Activated T-cell treated with anti-CD3 and anti-CD28 coated beads for 4 hours (primary cell): ENCODE measurements around the gene MAP1B.

ENCODE experiments used
- DNase-seq: peaks from one replicate; pipeline ENCODE4 v3.0.0-alpha.2; 2020

The MAP1B gene

DNA sequence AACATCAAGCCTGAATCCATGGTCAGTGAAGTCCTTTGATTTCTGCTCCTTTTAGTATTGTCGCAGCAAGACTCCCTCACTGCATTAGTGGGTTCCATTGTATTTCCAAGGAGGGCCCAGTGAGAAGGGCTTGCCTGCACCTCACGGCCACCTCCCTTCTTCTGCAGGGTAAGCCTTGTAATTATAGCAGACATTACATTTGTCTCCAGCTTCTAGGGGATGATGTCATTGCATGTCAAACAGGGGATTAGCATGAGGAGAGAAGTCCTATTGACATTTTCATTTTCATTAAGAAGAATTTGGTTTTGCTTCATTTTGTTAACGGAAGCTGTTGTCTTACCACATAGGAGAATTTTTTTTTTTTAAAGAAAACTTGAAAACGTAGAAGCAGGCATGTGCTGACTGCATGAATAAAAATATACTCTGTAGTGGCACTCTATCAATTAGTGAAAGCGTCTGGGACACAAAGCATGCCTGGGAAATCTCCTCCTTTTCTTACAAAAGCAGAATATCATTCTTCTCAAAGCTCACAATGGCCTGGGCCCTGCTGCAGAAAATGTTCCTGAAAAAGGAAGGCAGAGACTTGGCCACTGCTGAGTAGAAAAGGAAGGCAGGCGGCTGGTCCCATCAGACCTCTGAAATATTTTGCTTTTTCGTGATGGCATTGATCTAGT, 27.1 kb downstream of the MAP1B start:
- no peak for DNase-seq

DNA sequence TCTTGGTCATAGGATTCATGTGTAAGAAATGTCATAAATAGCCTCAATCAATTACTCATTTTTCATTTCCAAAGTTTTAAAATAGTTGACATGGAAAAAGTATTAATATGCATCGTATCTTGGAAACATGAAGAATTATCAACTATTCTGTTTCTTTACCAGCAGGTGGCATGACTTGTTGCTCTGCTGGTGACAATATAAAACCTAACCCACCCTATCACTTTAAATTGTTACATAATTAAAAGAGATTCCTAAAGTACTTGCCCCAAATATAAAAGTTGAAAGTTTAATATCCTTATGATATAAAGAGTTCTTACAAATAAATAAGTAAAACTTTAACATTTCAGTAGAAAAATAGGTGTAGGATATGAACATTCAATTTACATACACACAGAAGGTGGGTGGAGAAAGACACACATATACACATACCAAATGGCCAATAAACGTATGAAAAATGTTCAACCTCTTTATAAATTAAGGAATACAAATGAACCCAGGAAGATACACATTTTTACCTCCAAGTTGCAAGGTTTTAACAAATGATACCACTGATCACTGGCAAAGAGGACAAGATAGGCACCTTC, 30.6 kb downstream of the MAP1B start:
- no peak for DNase-seq

DNA sequence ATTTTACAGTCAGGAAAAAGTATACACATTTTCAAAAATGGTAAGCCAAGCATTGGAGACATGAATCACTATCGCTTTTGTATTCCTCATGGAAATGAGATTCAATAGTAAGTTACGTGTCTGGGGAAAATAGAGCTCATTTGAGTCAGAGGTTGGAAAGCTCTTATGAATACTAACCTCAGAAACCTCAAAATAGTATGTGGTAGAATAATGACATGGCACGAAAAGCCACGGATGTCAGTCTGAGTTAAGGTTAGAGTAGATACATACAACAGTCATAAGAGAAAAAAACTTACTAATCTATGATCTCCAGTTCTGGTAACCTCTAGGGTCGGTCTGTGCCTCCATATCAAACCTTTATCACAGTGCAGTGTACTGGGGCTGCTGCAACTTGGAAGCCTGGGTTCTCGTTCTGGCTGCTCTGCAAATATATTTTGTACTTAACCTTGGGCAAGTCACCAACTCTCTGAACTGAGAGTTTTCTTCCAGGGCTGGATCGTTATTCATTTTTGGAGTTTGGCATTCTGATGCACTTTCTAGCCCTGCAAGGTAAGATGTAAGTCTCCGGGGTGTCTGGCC, 31.8 kb downstream of the MAP1B start:
- DNase-seq, result no peak

DNA sequence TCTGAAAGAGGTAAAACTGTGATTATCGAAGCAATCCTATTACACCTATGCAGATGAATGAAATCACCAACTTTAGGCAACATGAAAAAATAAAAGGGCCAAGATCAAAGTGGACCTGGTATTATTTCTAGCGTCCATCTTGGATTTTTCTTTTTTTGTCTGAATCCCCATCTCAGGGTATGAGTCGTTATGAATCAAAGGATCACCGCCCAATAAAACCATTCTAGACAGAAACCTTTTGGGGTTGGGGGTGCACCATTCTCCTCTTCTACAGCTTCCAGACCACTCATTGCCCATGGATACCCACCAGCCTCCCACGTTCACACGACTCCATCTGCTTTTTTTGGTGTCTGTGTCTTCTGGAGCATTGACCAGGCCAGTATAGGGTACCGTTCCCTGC, 33.4 kb downstream of the MAP1B start:
- no peak for DNase-seq

DNA sequence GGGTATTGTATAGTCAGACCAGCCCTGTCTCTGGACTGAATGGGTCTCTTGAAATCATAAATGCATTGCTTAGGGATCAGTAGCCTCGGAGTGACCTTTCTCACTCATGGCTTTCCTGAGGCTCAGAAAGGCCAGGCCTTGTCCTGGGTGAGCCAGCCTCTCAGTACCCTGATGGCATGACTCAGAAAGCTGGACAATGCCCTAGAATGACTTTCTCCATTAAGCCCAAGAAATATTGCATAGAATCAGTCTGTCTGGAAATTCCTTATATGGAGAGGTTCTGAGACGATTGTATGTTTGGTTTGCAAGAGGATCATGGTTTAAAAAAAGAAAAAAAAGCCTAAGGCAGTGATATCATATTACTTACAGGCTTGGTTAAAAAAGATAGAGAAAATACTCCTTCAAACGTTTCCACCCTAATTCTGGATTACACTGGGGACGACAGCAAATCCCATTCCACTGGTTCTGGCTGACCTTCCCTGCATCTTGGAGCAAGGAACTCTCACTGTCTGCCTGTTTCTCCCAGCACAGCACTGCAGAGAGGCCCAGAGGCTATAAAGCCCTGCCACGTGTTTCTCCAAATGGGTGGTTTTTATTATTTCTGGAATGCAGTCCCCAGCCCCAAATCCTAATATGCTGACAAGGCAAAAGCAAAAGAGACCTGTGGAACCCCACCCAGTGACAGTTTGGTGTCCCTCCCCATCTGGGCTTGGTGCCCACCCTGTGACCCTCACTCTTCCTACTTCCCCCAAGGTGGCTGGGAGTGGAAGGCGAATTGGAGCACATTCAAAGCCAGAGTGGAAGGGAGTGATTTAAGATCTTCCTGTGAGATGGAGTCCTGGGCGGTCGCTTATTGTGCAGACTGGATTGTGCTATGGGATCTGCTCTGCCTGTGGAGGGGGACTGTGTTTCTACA, 34.4 kb downstream of the MAP1B start:
- no peak for DNase-seq

- DNase-seq, result no peak
Observed at GRCh38 chr5:72144762-72145161, 37.5 kb downstream of the MAP1B start.

- DNase-seq, result no peak
Observed at GRCh38 chr5:72145348-72145747, 38.1 kb downstream of the MAP1B start.

GRCh38 chr5:72146056-72146455, 38.8 kb downstream of the MAP1B start:
- no peak for DNase-seq

DNA sequence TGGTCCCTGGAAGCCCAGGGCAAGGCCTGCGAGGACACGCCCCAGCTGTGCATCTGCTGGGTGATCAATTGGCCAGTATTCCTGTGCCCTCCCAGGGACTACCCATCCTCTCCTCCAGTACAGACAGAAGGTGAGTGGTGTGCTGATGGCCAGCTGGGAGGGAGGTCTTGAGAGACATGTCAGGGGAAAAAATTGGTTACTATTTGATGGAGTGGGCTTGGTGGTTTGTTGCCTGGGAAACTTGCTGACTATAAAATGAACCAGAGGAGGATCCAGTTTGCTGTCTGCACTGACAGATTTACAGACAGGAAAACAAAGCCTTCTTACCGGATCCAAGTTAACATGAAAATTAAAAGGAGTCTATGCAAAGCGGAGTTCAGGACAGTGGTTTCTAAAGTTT, 40.3 kb downstream of the MAP1B start:
- DNase-seq, result no peak

DNA sequence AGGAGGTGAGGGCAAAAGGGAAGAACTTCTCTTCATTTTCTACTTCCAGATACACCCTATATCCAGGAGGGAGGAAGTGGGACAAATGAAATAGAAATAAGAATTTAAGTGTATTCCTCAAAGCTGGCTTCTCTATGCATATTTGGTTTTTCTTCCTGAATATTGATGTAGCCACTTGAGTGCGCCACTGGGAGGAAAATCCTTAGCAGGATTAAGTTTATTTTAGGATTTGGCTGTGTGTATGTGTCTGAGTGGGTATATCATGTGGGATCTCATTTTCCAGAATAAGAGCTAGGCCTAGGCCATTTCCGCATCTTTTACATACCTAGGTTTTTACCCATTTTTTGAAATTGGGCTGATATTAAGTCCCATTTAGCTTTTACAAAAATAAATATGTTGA, 42.5 kb downstream of the MAP1B start:
- DNase-seq, result no peak

GRCh38 chr5:72151169-72151568, 43.9 kb downstream of the MAP1B start:
- DNase-seq, result no peak

GRCh38 chr5:72151646-72152045, 44.4 kb downstream of the MAP1B start:
- no peak for DNase-seq

- DNase-seq, result no peak
Observed at GRCh38 chr5:72152545-72152944, 45.3 kb downstream of the MAP1B start.

DNA sequence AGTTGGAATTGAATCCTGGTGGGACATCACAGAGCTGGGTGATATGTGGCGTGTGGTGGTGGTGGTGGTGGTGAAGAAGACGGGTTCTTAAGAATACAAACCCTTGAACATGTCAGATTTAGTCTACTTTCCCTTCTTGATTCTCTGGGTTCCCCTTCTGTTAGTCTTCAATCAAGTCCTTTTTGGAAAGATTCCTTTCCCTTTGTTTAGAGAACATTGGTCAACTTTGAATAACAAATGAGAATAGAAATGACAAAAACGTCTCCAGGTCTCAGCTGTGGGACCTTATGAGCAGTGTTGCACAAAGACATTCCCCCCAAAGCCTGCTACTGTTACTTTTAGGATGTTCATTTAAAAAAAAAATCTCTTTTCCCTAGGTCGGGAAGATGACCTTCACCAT, 46.3 kb downstream of the MAP1B start:
- DNase-seq, result no peak

DNA sequence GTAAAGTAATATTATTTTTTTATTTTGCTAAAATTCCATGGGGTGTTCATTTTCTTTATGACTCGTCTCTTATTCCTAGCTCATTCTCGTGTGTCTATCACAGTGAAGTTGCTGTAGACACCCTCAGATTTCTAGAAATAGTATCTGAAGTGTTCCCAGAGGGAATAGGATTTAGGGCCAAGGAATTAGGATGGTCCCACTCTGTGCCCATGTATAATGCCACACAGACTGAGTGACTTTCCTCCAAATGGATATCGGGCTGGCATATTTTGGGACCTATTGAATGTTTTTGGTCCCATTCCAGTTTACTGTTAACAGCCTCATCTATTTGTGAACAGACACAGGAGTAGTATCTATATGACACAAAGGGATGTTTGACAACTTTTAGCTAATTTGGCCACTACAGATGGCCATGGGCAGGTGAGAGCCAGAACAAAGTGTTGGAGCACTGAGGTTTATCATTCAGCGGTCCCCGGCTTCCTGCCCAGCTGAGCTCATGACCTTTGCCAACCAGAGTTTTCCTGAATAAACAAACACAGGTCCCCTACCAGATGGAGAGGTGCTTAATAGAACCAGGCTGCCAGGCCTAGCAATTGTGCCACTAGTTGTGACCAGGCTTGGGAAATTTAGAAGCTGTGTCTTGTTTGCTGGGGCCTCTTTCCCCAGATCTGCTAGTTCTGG, 46.9 kb downstream of the MAP1B start:
- DNase-seq, result no peak

DNA sequence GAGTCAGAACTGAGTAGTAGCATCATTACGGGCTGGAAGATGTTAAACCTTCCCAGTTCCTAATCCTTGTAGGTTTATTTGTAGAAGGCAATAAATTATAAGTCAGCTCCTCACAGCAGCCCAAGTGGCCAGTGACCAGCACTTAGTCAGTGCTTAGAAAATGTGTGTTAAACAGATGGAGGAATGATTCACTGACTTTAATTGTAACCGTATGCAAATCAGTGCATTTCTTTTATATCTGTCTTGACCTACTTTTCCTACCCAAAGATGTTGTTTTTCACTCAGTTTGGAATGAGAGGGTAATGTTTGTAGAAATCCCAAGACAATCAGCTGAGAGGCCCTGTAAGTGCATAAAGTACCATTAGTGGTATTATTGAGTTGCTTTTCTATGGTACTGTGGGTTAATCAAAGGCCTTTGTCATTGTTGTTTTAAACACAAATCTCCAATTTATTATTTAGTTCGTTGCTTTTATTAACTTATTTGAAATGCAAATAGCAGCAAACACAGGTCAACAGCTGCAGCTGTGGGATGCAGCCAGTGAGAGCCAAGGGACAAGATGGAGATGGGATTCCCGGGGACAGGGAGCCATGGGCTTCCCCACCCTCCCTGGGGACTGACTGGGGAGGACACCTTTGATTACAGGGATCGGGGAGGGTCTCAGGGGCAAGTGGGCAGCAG, 49.8 kb downstream of the MAP1B start:
- DNase-seq, result no peak

DNA sequence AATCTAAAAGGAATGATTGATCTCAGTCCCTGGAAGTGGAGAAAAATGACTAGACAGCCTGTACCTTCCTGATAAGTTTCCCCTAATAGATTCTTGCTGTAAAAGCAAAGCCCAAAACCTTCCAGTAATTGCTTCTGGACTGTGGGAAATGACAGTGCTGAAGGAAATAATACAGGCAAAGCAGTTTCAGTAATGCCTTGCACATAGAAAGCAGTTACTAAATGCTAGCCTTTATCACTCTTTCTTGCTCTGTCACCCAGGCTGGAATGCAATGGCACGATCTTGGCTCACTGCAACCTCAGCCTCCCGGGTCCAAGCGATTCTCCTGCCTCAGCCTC, 50.3 kb downstream of the MAP1B start:
- no peak for DNase-seq

GRCh38 chr5:72159501-72159911, 52.2 kb downstream of the MAP1B start:
- no peak for DNase-seq

DNA sequence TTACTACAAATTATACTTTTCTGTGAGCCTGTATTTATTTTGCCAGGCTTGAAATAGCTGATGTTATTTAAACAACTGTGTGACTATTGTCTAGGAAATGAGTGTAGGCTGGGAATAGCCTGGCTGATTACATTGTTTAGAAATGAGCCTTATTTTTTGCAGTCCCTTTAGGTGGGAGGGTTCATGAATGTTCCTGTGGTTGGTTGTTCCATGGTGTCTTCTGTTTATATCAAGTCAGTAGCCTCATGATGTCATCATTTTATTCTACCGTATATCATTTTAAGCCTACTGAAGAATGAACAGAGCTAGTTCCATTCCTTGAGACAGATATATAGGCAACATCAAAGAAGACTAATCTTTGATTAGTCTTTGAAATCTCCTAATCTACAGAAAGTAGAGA, 53.1 kb downstream of the MAP1B start:
- no peak for DNase-seq

GRCh38 chr5:72160959-72161358, 53.7 kb downstream of the MAP1B start:
- no peak for DNase-seq

- DNase-seq, result no peak
Observed at GRCh38 chr5:72161951-72162350, 54.7 kb downstream of the MAP1B start.

GRCh38 chr5:72163349-72163983, 56.2 kb downstream of the MAP1B start:
- no peak for DNase-seq
